ENCODE measurements around the gene EFNA1.

- no peak for TF ChIP-seq POLR2A (IDR thresholded peaks at IDR 0.05; ENCODE audit: low read length)
- no peak for TF ChIP-seq CTCF (IDR thresholded peaks at IDR 0.05)
- no peak for TF ChIP-seq HOXB13 (CRISPR knock-in tag; IDR thresholded peaks at IDR 0.05; ENCODE audit: low read depth)
- TF ChIP-seq EP300 (IDR thresholded peaks at IDR 0.05), result no peak
- TF ChIP-seq NFE2L2 (conservative IDR thresholded peaks at IDR 0.05; ENCODE audit: low read length), result no peak
- TF ChIP-seq ZFP36 (IDR thresholded peaks at IDR 0.05; ENCODE audit: borderline replicate concordance, partially characterized antibody), result no peak
- no peak for TF ChIP-seq PHF8 (IDR thresholded peaks at IDR 0.05; ENCODE audit: borderline replicate concordance, low read depth)
These were observed 6.2 kb downstream of the EFNA1 start for GRCh38 chr1:155133799-155134281.

Data from A549 (cell line).